CD4-positive, CD25-positive, alpha-beta regulatory T cell (primary cell): Measurements from ENCODE around the gene ENOX1. TPM values are rescaled to one million over a fixed set of nuclear protein-coding genes. Genes with fewer than 3 reads are reported as not detected.

Experiments used
- ATAC-seq, 2 donors: fragments of 150-1000 bp; cut with Tn5 transposase; one replicate each; pipeline ENCODE4 v1.10.0; 2021; ENCODE audit warnings: low read depth in 2 of 2, moderate number of reproducible peaks in 2 of 2, moderate library complexity in 1 of 2
- DNase-seq, 3 donors: peaks; one replicate each; pipeline versions ENCODE4 v3.0.0 to v3.0.0-alpha.2; 2012 to 2022; ENCODE audit warnings: mixed read lengths in 1 of 3
- H3K27ac ChIP-seq: one replicate; pipeline ENCODE4 v1.7.0; 2013; ENCODE audit warnings: mild to moderate bottlenecking, low read length; ENCODE audit not compliant: insufficient read depth, poor library complexity, severe bottlenecking
- H3K27me3 ChIP-seq: one replicate; pipeline ENCODE4 v1.7.0; 2013; ENCODE audit warnings: low read length; ENCODE audit not compliant: control insufficient read depth, insufficient read depth
- H3K36me3 ChIP-seq: one replicate; pipeline ENCODE4 v1.7.0; 2013; ENCODE audit warnings: mild to moderate bottlenecking, low read length, moderate library complexity; ENCODE audit not compliant: control insufficient read depth, insufficient read depth
- H3K4me1 ChIP-seq: 2 replicates; pipeline ENCODE4 v1.7.0; 2013; ENCODE audit warnings: mild to moderate bottlenecking, low read length; ENCODE audit not compliant: insufficient read depth, control insufficient read depth, poor library complexity, severe bottlenecking
- H3K4me3 ChIP-seq: one replicate; pipeline ENCODE4 v1.7.0; 2013; ENCODE audit warnings: low read depth, mild to moderate bottlenecking, low read length, moderate library complexity
- H3K9me3 ChIP-seq, 2 experiments: 1 replicate in 1 of 2; 2 replicates in 1 of 2; pipeline ENCODE4 v1.7.0; 2013; ENCODE audit warnings: low read length in 2 of 2, mild to moderate bottlenecking in 1 of 2, moderate library complexity in 1 of 2; ENCODE audit not compliant: control insufficient read depth in 2 of 2
- H3K27ac Mint-ChIP-seq, 3 donors: one replicate each; pipeline ENCODE4 v1.8.0; 2020 to 2022; ENCODE audit warnings: mild to moderate bottlenecking in 3 of 3, mixed read lengths in 3 of 3, moderate library complexity in 2 of 3
- H3K27me3 Mint-ChIP-seq: one replicate; pipeline ENCODE4 v1.8.0; 2022; ENCODE audit warnings: mild to moderate bottlenecking, mixed read lengths
- H3K36me3 Mint-ChIP-seq: one replicate; pipeline ENCODE4 v1.8.0; 2020; ENCODE audit warnings: mixed read lengths
- H3K4me1 Mint-ChIP-seq, 4 donors: one replicate each; pipeline ENCODE4 v1.8.0; 2020 to 2022; ENCODE audit warnings: mixed read lengths in 4 of 4, mild to moderate bottlenecking in 1 of 4
- H3K4me3 Mint-ChIP-seq, 4 donors: one replicate each; pipeline ENCODE4 v1.8.0; 2020 to 2022; ENCODE audit warnings: mild to moderate bottlenecking in 4 of 4, mixed read lengths in 4 of 4, moderate library complexity in 3 of 4
- H3K9me3 Mint-ChIP-seq, 7 donors: one replicate each; pipeline ENCODE4 v1.8.0; 2020 to 2022; ENCODE audit warnings: mixed read lengths in 7 of 7, mild to moderate bottlenecking in 3 of 7, moderate library complexity in 2 of 7
- polyA plus RNA-seq, 4 donors: library from polyadenylated mRNA; unstranded; fragments of 300-500 nt; fragmentation: Illumina TruSeq; gene quantifications; one replicate each; pipeline ENCODE4 v1.2.3, GENCODE V29; 2021
- total RNA-seq: library from RNA; stranded (reverse); gene quantifications from one replicate; pipeline ENCODE4 v1.2.3, GENCODE V29; 2022

ENOX1 gene
- total and polyA plus RNA-seq, 5 donors from 2014 or later, result 0.10 TPM; not detected in 4

DNA sequence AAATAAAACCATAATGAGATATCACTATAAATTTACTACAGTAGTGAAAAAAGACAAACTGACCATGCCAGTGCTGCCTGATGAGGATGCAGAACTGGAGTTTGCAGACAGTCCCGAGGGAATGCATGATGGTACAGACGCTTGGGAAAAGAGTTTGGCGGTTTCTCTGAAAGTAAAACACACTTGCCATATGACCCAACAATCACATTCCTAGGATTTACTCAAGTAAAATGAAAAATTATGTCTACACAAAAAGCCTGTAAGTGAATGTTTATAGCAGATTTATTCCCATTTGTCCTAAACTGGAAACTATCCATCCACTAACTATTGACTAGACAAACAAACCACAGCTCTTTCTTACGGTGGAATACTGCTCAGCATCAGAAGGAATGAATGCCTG is 492.4 kb downstream of the ENOX1 start:
- no peak overlapping the region for H3K4me3 Mint-ChIP-seq
- no peaks in the 10 kb centered on the region for H3K9me3 ChIP-seq
- DNase-seq (no peak), ATAC-seq (no peak)
- no peaks in the 10 kb centered on the region for H3K4me1 Mint-ChIP-seq
- no peak overlapping the region for H3K27ac ChIP-seq
- H3K27me3 ChIP-seq, result no peaks in the 10 kb centered on the region
- no peaks in the 10 kb centered on the region for H3K9me3 Mint-ChIP-seq
- no peak overlapping the region for H3K4me3 ChIP-seq
- H3K27me3 Mint-ChIP-seq, result peaks cover 2% of the 10 kb centered on the region
- no peaks in the 10 kb centered on the region for H3K36me3 Mint-ChIP-seq
- no peaks in the 10 kb centered on the region for H3K36me3 ChIP-seq
- no peak overlapping the region for H3K27ac Mint-ChIP-seq
- no peaks in the 10 kb centered on the region for H3K4me1 ChIP-seq

DNA sequence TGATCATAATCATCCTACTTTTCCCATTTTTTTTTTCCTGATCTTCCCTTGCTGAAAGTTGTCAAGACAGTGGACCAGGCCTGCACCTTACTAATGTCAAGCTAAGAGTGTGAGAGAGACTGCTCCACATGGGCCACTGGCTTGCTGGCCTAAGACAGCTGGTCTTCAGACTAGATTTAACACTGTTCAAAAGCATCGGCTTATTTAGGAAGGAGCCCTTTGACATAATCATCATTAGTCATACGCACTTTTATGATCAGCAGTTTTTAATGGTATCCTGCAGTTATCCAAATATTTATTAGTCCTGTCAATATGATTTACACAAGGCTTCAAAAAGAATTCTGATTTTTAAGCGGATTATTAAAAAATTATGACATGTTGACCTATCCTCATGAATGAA is 492.8 kb downstream of the ENOX1 start:
- Histone ChIP-seq H3K4me1 (no peaks in the 10 kb centered on the region), H3K36me3 (no peaks in the 10 kb centered on the region), H3K9me3 (no peaks in the 10 kb centered on the region), H3K27me3 (no peaks in the 10 kb centered on the region), H3K4me3 (no peak overlapping the region), H3K27ac (no peak overlapping the region)
- no peaks in the 10 kb centered on the region for H3K4me1 Mint-ChIP-seq
- H3K27me3 Mint-ChIP-seq, result no peaks in the 10 kb centered on the region
- H3K27ac Mint-ChIP-seq, result no peak overlapping the region
- H3K36me3 Mint-ChIP-seq, result no peaks in the 10 kb centered on the region
- no peaks in the 10 kb centered on the region for H3K9me3 Mint-ChIP-seq
- DNase-seq, result no peak
- H3K4me3 Mint-ChIP-seq, result no peak overlapping the region
- ATAC-seq, result no peak

- Mint-ChIP-seq H3K36me3 (no peaks in the 10 kb centered on the region), H3K9me3 (no peaks in the 10 kb centered on the region), H3K4me3 (no peak overlapping the region), H3K27me3 (no peaks in the 10 kb centered on the region), H3K27ac (no peak overlapping the region), H3K4me1 (no peaks in the 10 kb centered on the region)
- no peak for DNase-seq
- Histone ChIP-seq H3K4me3 (no peak overlapping the region), H3K36me3 (no peaks in the 10 kb centered on the region), H3K27ac (no peak overlapping the region), H3K27me3 (no peaks in the 10 kb centered on the region), H3K9me3 (no peaks in the 10 kb centered on the region), H3K4me1 (no peaks in the 10 kb centered on the region)
- no peak for ATAC-seq
Measured at GRCh38 chr13:43293561-43293960, 493.2 kb downstream of the ENOX1 start.

GRCh38 chr13:43293008-43293407 is 493.8 kb downstream of the ENOX1 start:
- DNase-seq, result no peak
- no peak overlapping the region for H3K27ac ChIP-seq
- no peaks in the 10 kb centered on the region for H3K4me1 Mint-ChIP-seq
- no peaks in the 10 kb centered on the region for H3K9me3 Mint-ChIP-seq
- no peaks in the 10 kb centered on the region for H3K4me1 ChIP-seq
- no peaks in the 10 kb centered on the region for H3K36me3 ChIP-seq
- H3K27me3 Mint-ChIP-seq, result no peaks in the 10 kb centered on the region
- no peaks in the 10 kb centered on the region for H3K9me3 ChIP-seq
- H3K36me3 Mint-ChIP-seq, result no peaks in the 10 kb centered on the region
- no peak overlapping the region for H3K4me3 ChIP-seq
- no peak overlapping the region for H3K4me3 Mint-ChIP-seq
- H3K27ac Mint-ChIP-seq, result no peak overlapping the region
- no peak for ATAC-seq
- H3K27me3 ChIP-seq, result no peaks in the 10 kb centered on the region

- Mint-ChIP-seq H3K27ac (no peak overlapping the region), H3K4me1 (no peaks in the 10 kb centered on the region), H3K9me3 (no peaks in the 10 kb centered on the region), H3K36me3 (no peaks in the 10 kb centered on the region), H3K4me3 (no peak overlapping the region), H3K27me3 (no peaks in the 10 kb centered on the region)
- Histone ChIP-seq H3K4me3 (no peak overlapping the region), H3K36me3 (no peaks in the 10 kb centered on the region), H3K4me1 (no peaks in the 10 kb centered on the region), H3K9me3 (no peaks in the 10 kb centered on the region), H3K27me3 (no peaks in the 10 kb centered on the region), H3K27ac (no peak overlapping the region)
- ATAC-seq, result no peak
- DNase-seq, result no peak
Measured at GRCh38 chr13:43291287-43292060, 495.3 kb downstream of the ENOX1 start.

- Histone ChIP-seq H3K27me3 (no peaks in the 10 kb centered on the region), H3K4me1 (no peaks in the 10 kb centered on the region), H3K27ac (no peak overlapping the region), H3K9me3 (no peaks in the 10 kb centered on the region), H3K4me3 (no peak overlapping the region), H3K36me3 (no peaks in the 10 kb centered on the region)
- ATAC-seq (no peak), DNase-seq (no peak)
- no peak overlapping the region for H3K27ac Mint-ChIP-seq
- no peaks in the 10 kb centered on the region for H3K9me3 Mint-ChIP-seq
- H3K4me1 Mint-ChIP-seq, result no peaks in the 10 kb centered on the region
- no peaks in the 10 kb centered on the region for H3K27me3 Mint-ChIP-seq
- H3K4me3 Mint-ChIP-seq, result no peak overlapping the region
- no peaks in the 10 kb centered on the region for H3K36me3 Mint-ChIP-seq
Measured at GRCh38 chr13:43289470-43290255, 497.1 kb downstream of the ENOX1 start.

GRCh38 chr13:43286751-43287150 is 500.0 kb downstream of the ENOX1 start:
- Histone ChIP-seq H3K36me3 (no peaks in the 10 kb centered on the region), H3K4me1 (no peaks in the 10 kb centered on the region), H3K27ac (no peak overlapping the region), H3K27me3 (no peaks in the 10 kb centered on the region), H3K4me3 (no peak overlapping the region), H3K9me3 (no peaks in the 10 kb centered on the region)
- no peaks in the 10 kb centered on the region for H3K4me1 Mint-ChIP-seq
- DNase-seq (no peak), ATAC-seq (no peak)
- no peaks in the 10 kb centered on the region for H3K36me3 Mint-ChIP-seq
- no peak overlapping the region for H3K27ac Mint-ChIP-seq
- no peaks in the 10 kb centered on the region for H3K9me3 Mint-ChIP-seq
- no peaks in the 10 kb centered on the region for H3K27me3 Mint-ChIP-seq
- H3K4me3 Mint-ChIP-seq, result no peak overlapping the region
